ENCODE results near the gene AKNAD1. TPM values are rescaled to one million over a fixed set of nuclear protein-coding genes. Genes with fewer than 3 reads are reported as not detected.

Gene AKNAD1
- total and polyA plus RNA-seq, 10 of the 15 experiments (the other 5 are each of a cell fraction or from before 2014, with no cell fraction given) = 0.05 to 0.13 (median 0.10) TPM; not detected in 7

DNA sequence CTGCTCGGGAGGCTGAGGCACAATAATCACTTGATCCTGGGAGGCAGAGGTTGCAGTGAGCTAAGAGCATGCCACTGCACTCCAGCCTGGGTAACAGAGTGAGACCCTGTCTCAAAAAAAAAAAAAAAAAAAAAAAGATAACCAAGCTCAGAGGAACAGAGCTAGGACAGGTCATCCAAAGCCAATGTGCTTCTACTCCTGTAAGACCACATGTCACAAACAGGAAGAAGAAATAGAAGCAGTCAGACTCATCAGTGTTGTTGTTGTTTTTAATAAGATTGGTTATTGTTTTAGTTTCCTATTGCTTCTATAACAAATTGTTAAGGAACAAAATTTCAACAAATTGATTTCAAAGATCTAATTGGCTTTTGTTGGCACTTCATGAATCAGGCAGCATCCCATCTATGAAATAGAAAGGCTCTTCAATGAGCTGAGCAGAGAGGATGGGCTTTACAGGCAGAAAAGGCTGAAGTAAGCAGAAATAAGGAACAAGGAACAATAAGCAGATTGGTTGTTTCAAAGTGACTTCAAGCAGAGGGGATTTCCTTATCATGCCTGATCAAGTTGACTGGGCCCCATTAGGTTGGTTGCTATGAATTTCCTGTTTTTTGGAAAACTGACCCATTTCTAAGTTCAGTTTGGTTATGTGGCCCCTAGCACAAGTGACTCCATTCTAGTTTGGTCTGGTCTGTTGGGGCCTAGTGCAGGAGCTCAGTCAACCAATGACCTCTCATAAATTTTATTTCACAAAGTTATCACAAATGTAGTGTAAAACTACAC is 6.0 kb upstream of the AKNAD1 start:
- H3K4me1 ChIP-seq (ENCODE audit: control insufficient read depth, insufficient read depth, low read length) = peaks cover 5% of the 10 kb centered on the region; the same call in 1 of the 2 replicates
- H3K4me3 ChIP-seq = no peak overlapping the region
- no peaks in the 10 kb centered on the region for H3K36me3 ChIP-seq (ENCODE audit: control insufficient read depth in 2 of 2, insufficient read depth in 2 of 2, low read length in 1 of 2)
- DNase-seq (ENCODE audit: low read depth, low spot score) (no peak), FAIRE-seq (peak; percentile 23), ATAC-seq (peak; percentile 92)
- ChIA-PET CTCF (interaction anchor here (1.1 to 3.0 kb wide), 3 partner anchors 9 to 34 kb away, joined by 3 to 20 read pairs (median 4); no protein-coding TSS in a partner anchor), RAD21 (ENCODE audit: unreplicated experiment) (interaction anchor here (0.6 kb wide), 2 partner anchors 15 to 37 kb away, joined by 3 read pairs; no protein-coding TSS in a partner anchor), POLR2A (no interaction called here), SMC1A (ENCODE audit: uncharacterized antibody, unreplicated experiment) (interaction anchor here (1.0 to 2.5 kb wide), 6 partner anchors 9 to 34 kb away, joined by 4 to 12 read pairs (median 4); no protein-coding TSS in a partner anchor)
- H3K79me2 ChIP-seq (ENCODE audit: control insufficient read depth, insufficient read depth, low read length) = no peaks in the 10 kb centered on the region
- H3K27ac ChIP-seq (ENCODE audit: control insufficient read depth, insufficient read depth) = no peak overlapping the region
- no peaks in the 10 kb centered on the region for H4K20me1 ChIP-seq (ENCODE audit: control insufficient read depth, insufficient read depth)
- no TSS peak for BruUV-seq (replicated peaks)
- H3K9me3 ChIP-seq (replicated peaks; ENCODE audit: control insufficient read depth, insufficient read depth, low read length) = no peaks in the 10 kb centered on the region
- H3K4me2 ChIP-seq (ENCODE audit: control insufficient read depth, insufficient read depth) = no peak overlapping the region
- H3K27me3 ChIP-seq (replicated peaks in 1 of 2; ENCODE audit: control insufficient read depth in 2 of 2, insufficient read depth in 2 of 2, low read length in 1 of 2) = no peaks in the 10 kb centered on the region; a peak in 1 of 4 replicates
- H3K9ac ChIP-seq (ENCODE audit: control insufficient read depth, insufficient read depth, low read length) = no peak overlapping the region
- peak overlapping the region; percentile 77 for H2AFZ ChIP-seq (ENCODE audit: control insufficient read depth, low read depth, low read length)
- in situ Hi-C loops (cut with MboI) (no loop called here), intact Hi-C loops (cut with micrococcal nuclease; ENCODE audit: unreplicated experiment) (no loop called here)
- 0% methylated on average over 1 of the region's 1 CpG for WGBS (ENCODE audit: insufficient coverage, insufficient replicate concordance, low lambda C conversion rate, missing lambda C conversion rate)
- TF ChIP-seq IKZF2 (IDR thresholded peaks at IDR 0.05) (peak; percentile 89 to 91), MEF2A (IDR thresholded peaks at IDR 0.05; ENCODE audit: insufficient read depth, low read depth, low read length) (no peak), IKZF1 (conservative IDR thresholded peaks at IDR 0.05) (peak; percentile 80), MEF2B (IDR thresholded peaks at IDR 0.05; ENCODE audit: partially characterized antibody, poor library complexity, severe bottlenecking) (peak; percentile 18), CHD4 (IDR thresholded peaks at IDR 0.05) (no peak), JUNB (IDR thresholded peaks at IDR 0.05) (no peak), POLR2AphosphoS5 (IDR thresholded peaks at IDR 0.05; ENCODE audit: low read length) (no peak), CHD2 (IDR thresholded peaks at IDR 0.05; ENCODE audit: borderline replicate concordance, low read depth, low read length) (no peak), SPI1 (IDR thresholded peaks at IDR 0.05; ENCODE audit: borderline replicate concordance, insufficient read depth, low read depth, low read length) (peak; percentile 16; the same call in 1 of the 2 replicates), SUPT20H (IDR thresholded peaks at IDR 0.05; ENCODE audit: borderline replicate concordance, control insufficient read depth, low read depth, low read length) (no peak)
- TF ChIP-seq, protein P1, sequence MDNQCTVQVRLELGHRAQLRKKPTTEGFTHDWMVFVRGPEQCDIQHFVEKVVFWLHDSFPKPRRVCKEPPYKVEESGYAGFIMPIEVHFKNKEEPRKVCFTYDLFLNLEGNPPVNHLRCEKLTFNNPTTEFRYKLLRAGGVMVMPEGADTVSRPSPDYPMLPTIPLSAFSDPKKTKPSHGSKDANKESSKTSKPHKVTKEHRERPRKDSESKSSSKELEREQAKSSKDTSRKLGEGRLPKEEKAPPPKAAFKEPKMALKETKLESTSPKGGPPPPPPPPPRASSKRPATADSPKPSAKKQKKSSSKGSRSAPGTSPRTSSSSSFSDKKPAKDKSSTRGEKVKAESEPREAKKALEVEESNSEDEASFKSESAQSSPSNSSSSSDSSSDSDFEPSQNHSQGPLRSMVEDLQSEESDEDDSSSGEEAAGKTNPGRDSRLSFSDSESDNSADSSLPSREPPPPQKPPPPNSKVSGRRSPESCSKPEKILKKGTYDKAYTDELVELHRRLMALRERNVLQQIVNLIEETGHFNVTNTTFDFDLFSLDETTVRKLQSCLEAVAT (IDR thresholded peaks at IDR 0.05) = no peak
- TF ChIP-seq, protein P2, sequence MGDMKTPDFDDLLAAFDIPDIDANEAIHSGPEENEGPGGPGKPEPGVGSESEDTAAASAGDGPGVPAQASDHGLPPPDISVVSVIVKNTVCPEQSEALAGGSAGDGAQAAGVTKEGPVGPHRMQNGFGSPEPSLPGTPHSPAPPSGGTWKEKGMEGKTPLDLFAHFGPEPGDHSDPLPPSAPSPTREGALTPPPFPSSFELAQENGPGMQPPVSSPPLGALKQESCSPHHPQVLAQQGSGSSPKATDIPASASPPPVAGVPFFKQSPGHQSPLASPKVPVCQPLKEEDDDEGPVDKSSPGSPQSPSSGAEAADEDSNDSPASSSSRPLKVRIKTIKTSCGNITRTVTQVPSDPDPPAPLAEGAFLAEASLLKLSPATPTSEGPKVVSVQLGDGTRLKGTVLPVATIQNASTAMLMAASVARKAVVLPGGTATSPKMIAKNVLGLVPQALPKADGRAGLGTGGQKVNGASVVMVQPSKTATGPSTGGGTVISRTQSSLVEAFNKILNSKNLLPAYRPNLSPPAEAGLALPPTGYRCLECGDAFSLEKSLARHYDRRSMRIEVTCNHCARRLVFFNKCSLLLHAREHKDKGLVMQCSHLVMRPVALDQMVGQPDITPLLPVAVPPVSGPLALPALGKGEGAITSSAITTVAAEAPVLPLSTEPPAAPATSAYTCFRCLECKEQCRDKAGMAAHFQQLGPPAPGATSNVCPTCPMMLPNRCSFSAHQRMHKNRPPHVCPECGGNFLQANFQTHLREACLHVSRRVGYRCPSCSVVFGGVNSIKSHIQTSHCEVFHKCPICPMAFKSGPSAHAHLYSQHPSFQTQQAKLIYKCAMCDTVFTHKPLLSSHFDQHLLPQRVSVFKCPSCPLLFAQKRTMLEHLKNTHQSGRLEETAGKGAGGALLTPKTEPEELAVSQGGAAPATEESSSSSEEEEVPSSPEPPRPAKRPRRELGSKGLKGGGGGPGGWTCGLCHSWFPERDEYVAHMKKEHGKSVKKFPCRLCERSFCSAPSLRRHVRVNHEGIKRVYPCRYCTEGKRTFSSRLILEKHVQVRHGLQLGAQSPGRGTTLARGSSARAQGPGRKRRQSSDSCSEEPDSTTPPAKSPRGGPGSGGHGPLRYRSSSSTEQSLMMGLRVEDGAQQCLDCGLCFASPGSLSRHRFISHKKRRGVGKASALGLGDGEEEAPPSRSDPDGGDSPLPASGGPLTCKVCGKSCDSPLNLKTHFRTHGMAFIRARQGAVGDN (IDR thresholded peaks at IDR 0.05) = peak; percentile 77; the same call in 1 of the 2 replicates
- TF ChIP-seq, protein P3, sequence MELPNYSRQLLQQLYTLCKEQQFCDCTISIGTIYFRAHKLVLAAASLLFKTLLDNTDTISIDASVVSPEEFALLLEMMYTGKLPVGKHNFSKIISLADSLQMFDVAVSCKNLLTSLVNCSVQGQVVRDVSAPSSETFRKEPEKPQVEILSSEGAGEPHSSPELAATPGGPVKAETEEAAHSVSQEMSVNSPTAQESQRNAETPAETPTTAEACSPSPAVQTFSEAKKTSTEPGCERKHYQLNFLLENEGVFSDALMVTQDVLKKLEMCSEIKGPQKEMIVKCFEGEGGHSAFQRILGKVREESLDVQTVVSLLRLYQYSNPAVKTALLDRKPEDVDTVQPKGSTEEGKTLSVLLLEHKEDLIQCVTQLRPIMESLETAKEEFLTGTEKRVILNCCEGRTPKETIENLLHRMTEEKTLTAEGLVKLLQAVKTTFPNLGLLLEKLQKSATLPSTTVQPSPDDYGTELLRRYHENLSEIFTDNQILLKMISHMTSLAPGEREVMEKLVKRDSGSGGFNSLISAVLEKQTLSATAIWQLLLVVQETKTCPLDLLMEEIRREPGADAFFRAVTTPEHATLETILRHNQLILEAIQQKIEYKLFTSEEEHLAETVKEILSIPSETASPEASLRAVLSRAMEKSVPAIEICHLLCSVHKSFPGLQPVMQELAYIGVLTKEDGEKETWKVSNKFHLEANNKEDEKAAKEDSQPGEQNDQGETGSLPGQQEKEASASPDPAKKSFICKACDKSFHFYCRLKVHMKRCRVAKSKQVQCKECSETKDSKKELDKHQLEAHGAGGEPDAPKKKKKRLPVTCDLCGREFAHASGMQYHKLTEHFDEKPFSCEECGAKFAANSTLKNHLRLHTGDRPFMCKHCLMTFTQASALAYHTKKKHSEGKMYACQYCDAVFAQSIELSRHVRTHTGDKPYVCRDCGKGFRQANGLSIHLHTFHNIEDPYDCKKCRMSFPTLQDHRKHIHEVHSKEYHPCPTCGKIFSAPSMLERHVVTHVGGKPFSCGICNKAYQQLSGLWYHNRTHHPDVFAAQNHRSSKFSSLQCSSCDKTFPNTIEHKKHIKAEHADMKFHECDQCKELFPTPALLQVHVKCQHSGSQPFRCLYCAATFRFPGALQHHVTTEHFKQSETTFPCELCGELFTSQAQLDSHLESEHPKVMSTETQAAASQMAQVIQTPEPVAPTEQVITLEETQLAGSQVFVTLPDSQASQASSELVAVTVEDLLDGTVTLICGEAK (IDR thresholded peaks at IDR 0.05; ENCODE audit: borderline replicate concordance) = no peak

Data from GM12878 (cell line).